Left cardiac atrium (tissue), 4 donors: ENCODE data around the gene MYO5C. TPM values are rescaled to one million over a fixed set of nuclear protein-coding genes. Genes with fewer than 3 reads are reported as not detected.
"Not testable (repeated sequence)": the region's sequence is repeated elsewhere in the genome, so short reads cannot be mapped to it uniquely, and the experiment has no call there.

Source experiments
- ATAC-seq, 2 donors: fragments of 200-7000 bp; cut with Tn5 transposase; one replicate each; pipeline ENCODE4 v1.9.1; 2020; ENCODE audit warnings: mild to moderate bottlenecking in 2 of 2, moderate library complexity in 2 of 2
- DNase-seq: peaks from one replicate; pipeline ENCODE4 v3.0.0-alpha.2; 2020
- intact Hi-C, 2 donors: fragments of 100-400 bp; cut with DNase I; formaldehyde crosslinking; loops; one replicate each; pipeline versions ENCODE4 v1.14.1 to v1.15.1; 2022 to 2023
- total RNA-seq, 2 donors: library from RNA; stranded (reverse); fragmentation: NEBNext Ultra II Directional; extraction: Animal tissue kit (Norgen Biotek cat#: 25700); gene quantifications; one replicate each; pipeline ENCODE4 v1.2.1, GENCODE V29; 2021
- donor health status: DM: no; HTN: yes; CAD: no.
- donor health status: DM: no; HTN: yes; CAD: no; lungs with severe emphysema.
- donor health status: DM: yes; HTN: yes; CAD: no.
- donor health status: Dilated cardiomyopathy.

Gene MYO5C
- total RNA-seq, 2 donors from 2014 or later = 8.2 to 17.1 TPM

GRCh38 chr15:52309154-52309548, 13.5 kb upstream of the MYO5C start:
- intact Hi-C loops = no loop called here
- DNase-seq (no peak), ATAC-seq (no peak)

- peak; percentile 41 to 56 for ATAC-seq
- no peak for DNase-seq
- intact Hi-C loops = no loop called here
These were observed 13.0 kb upstream of the MYO5C start for GRCh38 chr15:52308446-52309153.

- intact Hi-C loops = no loop called here
- ATAC-seq = no peak
- DNase-seq = no peak
These were observed 12.2 kb upstream of the MYO5C start for GRCh38 chr15:52307847-52308246.

GRCh38 chr15:52306270-52306669, 10.7 kb upstream of the MYO5C start:
- ATAC-seq (no peak), DNase-seq (no peak)
- intact Hi-C loops = no loop called here

GRCh38 chr15:52303093-52303772, 7.6 kb upstream of the MYO5C start:
- ATAC-seq = no peak
- DNase-seq = no peak
- intact Hi-C loops = no loop called here

- no peak for DNase-seq
- intact Hi-C loops = no loop called here
- ATAC-seq = no peak
These were observed 5.8 kb upstream of the MYO5C start for GRCh38 chr15:52301265-52301847.

- ATAC-seq (peak; percentile 31 to 40), DNase-seq (no peak)
- intact Hi-C loops = no loop called here
These were observed 653 bp downstream of the MYO5C start for GRCh38 chr15:52294881-52295420.

- intact Hi-C loops = no loop called here
- ATAC-seq = no peak
- no peak for DNase-seq
These were observed 2.7 kb downstream of the MYO5C start for GRCh38 chr15:52292780-52293392.

- DNase-seq (no peak), ATAC-seq (no peak)
- intact Hi-C loops = no loop called here
These were observed 4.4 kb downstream of the MYO5C start for GRCh38 chr15:52291204-52291603.

GRCh38 chr15:52290800-52291199, 4.8 kb downstream of the MYO5C start:
- ATAC-seq = no peak
- intact Hi-C loops = no loop called here
- no peak for DNase-seq

GRCh38 chr15:52290329-52290728, 5.3 kb downstream of the MYO5C start:
- intact Hi-C loops = no loop called here
- ATAC-seq (no peak), DNase-seq (no peak)

GRCh38 chr15:52289629-52290081, 5.9 kb downstream of the MYO5C start:
- no peak for ATAC-seq
- DNase-seq = no peak
- intact Hi-C loops = no loop called here

GRCh38 chr15:52288986-52289385, 6.6 kb downstream of the MYO5C start:
- no peak for ATAC-seq
- no peak for DNase-seq
- intact Hi-C loops = no loop called here

- DNase-seq (no peak), ATAC-seq (peak in 1 of 2 donors; percentile 60)
- intact Hi-C loops = no loop called here
These were observed 7.3 kb downstream of the MYO5C start for GRCh38 chr15:52288051-52288942.

GRCh38 chr15:52287114-52287513, 8.5 kb downstream of the MYO5C start:
- ATAC-seq = no peak
- intact Hi-C loops = no loop called here
- no peak for DNase-seq

GRCh38 chr15:52285941-52286340, 9.7 kb downstream of the MYO5C start:
- intact Hi-C loops, DNase-seq, ATAC-seq: not testable (repeated sequence)

GRCh38 chr15:52284164-52284563, 11.4 kb downstream of the MYO5C start:
- intact Hi-C loops = no loop called here
- DNase-seq (no peak), ATAC-seq (no peak)

GRCh38 chr15:52283281-52283680, 12.3 kb downstream of the MYO5C start:
- intact Hi-C loops = no loop called here
- no peak for ATAC-seq
- no peak for DNase-seq

- DNase-seq (no peak), ATAC-seq (no peak)
- intact Hi-C loops = no loop called here
These were observed 13.2 kb downstream of the MYO5C start for GRCh38 chr15:52282418-52282817.
